ENCODE data around the gene LTF.

DNA sequence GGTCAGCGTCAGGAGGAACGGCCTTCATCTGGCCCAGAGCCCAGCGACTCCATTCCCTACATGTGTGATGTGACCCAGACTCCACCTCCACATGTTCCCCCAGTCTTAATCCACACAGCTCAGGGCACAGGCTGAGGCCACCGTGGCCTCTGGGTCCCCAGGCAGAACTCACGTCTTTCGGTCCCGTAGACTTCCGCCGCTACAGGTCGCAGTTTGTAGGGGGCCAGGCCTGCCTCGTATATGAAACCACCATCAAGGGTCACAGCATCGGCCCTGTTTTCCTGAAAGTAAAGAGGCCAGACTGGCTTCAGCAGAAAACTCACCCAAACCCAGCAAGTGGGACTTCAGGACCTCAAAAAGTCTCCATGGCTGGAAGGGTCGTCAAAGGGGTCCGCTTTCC is 8.6 kb downstream of the LTF start:
- no peak for TF ChIP-seq CTCF (IDR thresholded peaks at IDR 0.05 in 4 of 5, conservative IDR thresholded peaks at IDR 0.05 in 1 of 5)
- TF ChIP-seq POLR2A (IDR thresholded peaks at IDR 0.05): no peak

Measured in gastrocnemius medialis (tissue), 4 donors.